H1 (cell line): ENCODE data around the gene RAP1GDS1. TPM values are rescaled to one million over a fixed set of nuclear protein-coding genes. Genes with fewer than 3 reads are reported as not detected.
"Not testable (repeated sequence)": the region's sequence is repeated elsewhere in the genome, so short reads cannot be mapped to it uniquely, and the experiment has no call there.

Source experiments
- CTCF ChIA-PET: fragments of 300-600 bp; sonication (Branson Sonifier 250); formaldehyde crosslinking; loops from one replicate; lab custom pipeline; 2021; ENCODE audit not compliant: partially characterized antibody; lab: Charles Lee
- POLR2A ChIA-PET: fragments of 300-600 bp; sonication (Branson Sonifier 250); formaldehyde crosslinking; loops from one replicate; lab custom pipeline; 2021; ENCODE audit warnings: inconsistent platforms; ENCODE audit not compliant: partially characterized antibody; lab: Charles Lee
- DNase-seq, 2 experiments: peaks; one replicate each; pipeline versions ENCODE4 v3.0.0 to v3.0.0-alpha.2; 2010 to 2022; ENCODE audit warnings: low spot score in 2 of 2, low read depth in 1 of 2, mixed read lengths in 1 of 2
- FAIRE-seq: peaks from 2 replicates; lab custom pipeline; 2011; peaks lifted over from hg19 to GRCh38; lab: Jason Lieb, UNC
- H2AFZ ChIP-seq: 2 replicates; pipeline ENCODE4 v1.8.1; 2012; ENCODE audit warnings: low read length, inconsistent platforms
- H2AK5ac ChIP-seq: 2 replicates; pipeline ENCODE4 v1.6.1; 2013; ENCODE audit warnings: low read depth, low read length
- H2BK120ac ChIP-seq: replicated peaks from 2 replicates; pipeline ENCODE3; 2013; ENCODE audit warnings: low read depth, low read length, inconsistent platforms
- H2BK12ac ChIP-seq: 2 replicates; pipeline ENCODE4 v1.6.1; 2013; ENCODE audit warnings: low read depth, low read length
- H2BK15ac ChIP-seq: 2 replicates; pipeline ENCODE4 v1.6.1; 2013; ENCODE audit warnings: low read length
- H2BK20ac ChIP-seq: 2 replicates; pipeline ENCODE4 v1.6.1; 2013; ENCODE audit warnings: low read length
- H2BK5ac ChIP-seq: 2 replicates; pipeline ENCODE4 v1.6.1; 2013; ENCODE audit warnings: low read depth, low read length
- H3K14ac ChIP-seq: 2 replicates; pipeline ENCODE4 v1.6.1; 2013; ENCODE audit warnings: inconsistent platforms; ENCODE audit not compliant: insufficient read length
- H3K18ac ChIP-seq: 2 replicates; pipeline ENCODE4 v1.6.1; 2013; ENCODE audit warnings: low read length; ENCODE audit errors: extremely low read depth
- H3K23ac ChIP-seq: 2 replicates; pipeline ENCODE4 v1.6.1; 2013; ENCODE audit warnings: inconsistent platforms; ENCODE audit not compliant: insufficient read length
- H3K23me2 ChIP-seq: 2 replicates; pipeline ENCODE4 v1.6.1; 2013; ENCODE audit warnings: low read depth, low read length
- H3K27ac ChIP-seq: 2 replicates; pipeline ENCODE4 v1.6.1; 2011; ENCODE audit warnings: low read depth, low read length, inconsistent platforms
- H3K27me3 ChIP-seq, 4 experiments: replicated peaks in 1 of 4; 1 replicate in 1 of 4; 2 replicates in 3 of 4; pipeline versions ENCODE4 v1.6.1 to v1.8.1; 2011 to 2013; ENCODE audit warnings: low read length in 3 of 4, mild to moderate bottlenecking in 3 of 4, inconsistent platforms in 2 of 4, mixed read lengths in 2 of 4, moderate library complexity in 1 of 4; ENCODE audit not compliant: control insufficient read depth in 3 of 4, insufficient read depth in 3 of 4; ENCODE audit errors: extremely low read depth in 1 of 4
- H3K36me3 ChIP-seq, 4 experiments: 2 replicates each; pipeline versions ENCODE4 v1.6.1 to v1.8.1; 2011 to 2013; ENCODE audit warnings: mild to moderate bottlenecking in 4 of 4, low read length in 3 of 4, moderate library complexity in 2 of 4, control low read depth in 1 of 4, inconsistent platforms in 1 of 4; ENCODE audit not compliant: insufficient read depth in 4 of 4, control insufficient read depth in 2 of 4
- H3K4ac ChIP-seq: replicated peaks from 2 replicates; pipeline ENCODE3; 2013; ENCODE audit warnings: low read length, low read depth, mixed read lengths, inconsistent platforms; ENCODE audit not compliant: insufficient read length
- H3K4me1 ChIP-seq, 4 experiments: replicated peaks in 1 of 4; 1 replicate in 1 of 4; 2 replicates in 3 of 4; pipeline versions ENCODE4 v1.6.1 to v1.8.1; 2011 to 2013; ENCODE audit warnings: low read length in 3 of 4, inconsistent platforms in 2 of 4, mixed read lengths in 1 of 4; ENCODE audit not compliant: insufficient read depth in 4 of 4, control insufficient read depth in 3 of 4
- H3K4me2 ChIP-seq, 2 experiments: 2 replicates each; pipeline versions ENCODE4 v1.6.1 to v1.8.1; 2011 to 2013; ENCODE audit warnings: low read depth in 2 of 2, low read length in 2 of 2, control low read depth in 1 of 2, inconsistent platforms in 1 of 2, mild to moderate bottlenecking in 1 of 2; ENCODE audit not compliant: insufficient read depth in 1 of 2
- H3K4me3 ChIP-seq, 4 experiments: fragments of 200-600, 300-600 bp in 1 of 4; sonication (generic), shearing (Covaris generic), sonication (Bioruptor Twin) in 1 of 4; 2 replicates each; pipeline versions ENCODE4 v1.5.1 to v1.8.1; 2011 to 2016; ENCODE audit warnings: low read length in 4 of 4, low read depth in 3 of 4, control low read depth in 2 of 4, inconsistent platforms in 2 of 4, mild to moderate bottlenecking in 2 of 4, mixed read lengths in 1 of 4, moderate library complexity in 1 of 4; ENCODE audit not compliant: insufficient read depth in 2 of 4; ENCODE audit errors: extremely low read depth in 1 of 4
- H3K56ac ChIP-seq: replicated peaks from 2 replicates; pipeline ENCODE3; 2013; ENCODE audit warnings: low read depth, mild to moderate bottlenecking, mixed read lengths, low read length, inconsistent platforms; ENCODE audit not compliant: insufficient read length
- H3K79me1 ChIP-seq: 2 replicates; pipeline ENCODE4 v1.6.1; 2013; ENCODE audit warnings: low read depth, low read length, control low read depth
- H3K79me2 ChIP-seq, 2 experiments: 2 replicates each; pipeline versions ENCODE4 v1.6.1 to v1.8.1; 2012 to 2013; ENCODE audit warnings: low read length in 2 of 2, mild to moderate bottlenecking in 2 of 2, inconsistent platforms in 1 of 2; ENCODE audit not compliant: insufficient read depth in 2 of 2, control insufficient read depth in 1 of 2
- H3K9ac ChIP-seq, 4 experiments: replicated peaks in 1 of 4; 1 replicate in 1 of 4; 2 replicates in 3 of 4; pipeline versions ENCODE4 v1.6.1 to v1.8.1; 2011 to 2013; ENCODE audit warnings: low read depth in 3 of 4, low read length in 3 of 4, control low read depth in 2 of 4, mild to moderate bottlenecking in 2 of 4, moderate library complexity in 2 of 4, inconsistent platforms in 1 of 4; ENCODE audit errors: extremely low read depth in 1 of 4
- H3K9me3 ChIP-seq, 2 experiments: 2 replicates each; pipeline versions ENCODE4 v1.6.1 to v1.8.1; 2012 to 2013; ENCODE audit warnings: mild to moderate bottlenecking in 2 of 2, moderate library complexity in 2 of 2, control low read depth in 1 of 2, inconsistent platforms in 1 of 2, low read depth in 1 of 2, low read length in 1 of 2, mixed read lengths in 1 of 2; ENCODE audit not compliant: insufficient read depth in 2 of 2
- H4K20me1 ChIP-seq, 2 experiments: replicated peaks in 1 of 2; 2 replicates each; pipeline versions ENCODE3 to v1.8.1; 2011 to 2013; ENCODE audit warnings: inconsistent platforms in 2 of 2, low read length in 2 of 2, mild to moderate bottlenecking in 1 of 2; ENCODE audit not compliant: insufficient read depth in 2 of 2, control insufficient read depth in 1 of 2
- H4K5ac ChIP-seq: 2 replicates; pipeline ENCODE4 v1.6.1; 2013; ENCODE audit warnings: low read length, low read depth, mixed read lengths, inconsistent platforms; ENCODE audit not compliant: insufficient read length
- H4K8ac ChIP-seq: 2 replicates; pipeline ENCODE4 v1.8.0; 2013; ENCODE audit warnings: mild to moderate bottlenecking, moderate library complexity, low read length, inconsistent platforms; ENCODE audit not compliant: insufficient read depth; ENCODE audit errors: extremely low read depth
- H4K91ac ChIP-seq: replicated peaks from 2 replicates; pipeline ENCODE3; 2013; ENCODE audit warnings: low read length, mixed read lengths, inconsistent platforms; ENCODE audit not compliant: insufficient read length
- WGBS, 2 experiments: shearing (Covaris generic) in 1 of 2; methylation state at CpG; one replicate each; pipeline versions ENCODE4 v1.1.6 to v1.1.7; 2013 to 2015; ENCODE audit warnings: low lambda C conversion rate in 2 of 2, mixed read lengths in 2 of 2, inconsistent platforms in 1 of 2, low coverage in 1 of 2, missing lambda C conversion rate in 1 of 2; ENCODE audit not compliant: insufficient replicate concordance in 2 of 2, insufficient coverage in 1 of 2, insufficient read length in 1 of 2; ENCODE audit errors: extremely low coverage in 1 of 2, missing lambda C conversion rate in 1 of 2; 5-methylcytosine and 5-hydroxymethylcytosine counted together
- polyA plus RNA-seq, 7 experiments: library from polyadenylated mRNA; depleted of rRNA in 3 of 7; stranded (reverse) in 5 of 7; unstranded in 2 of 7; fragments of >200 nt in 5 of 7; fragments of 200-250 nt in 2 of 7; gene quantifications; 1 replicate in 5 of 7; 2 replicates in 1 of 7; 4 replicates in 1 of 7; pipeline versions ENCODE4 v1.2.1 to v1.2.3, GENCODE V29; 2011 to 2013; ENCODE audit warnings: missing spikeins in 2 of 7, mixed read lengths in 2 of 7
- total RNA-seq: library from RNA; stranded (reverse); fragmentation: NEBNext Ultra II Directional; extraction: Animal tissue kit (Norgen Biotek cat#: 25700); gene quantifications from 2 replicates; pipeline ENCODE4 v1.2.1, GENCODE V29; 2021

RAP1GDS1 gene
- total and polyA plus RNA-seq, 2 of the 8 experiments (the other 6 are each of a cell fraction or from before 2014, with no cell fraction given) = 12.8 to 31.9 TPM

GRCh38 chr4:98329879-98330640, 68.9 kb downstream of the RAP1GDS1 start:
- 95% methylated on average over 17 of the region's 31 CpGs; no CpG with 5 or more reads in 1 of the 2 experiments for WGBS, 2 experiments
- H2BK120ac ChIP-seq, H2BK15ac ChIP-seq, H3K79me2 ChIP-seq, FAIRE-seq, H2AK5ac ChIP-seq, H4K8ac ChIP-seq, POLR2A ChIA-PET, H3K56ac ChIP-seq, H4K20me1 ChIP-seq, H3K23me2 ChIP-seq, H3K18ac ChIP-seq, H3K36me3 ChIP-seq, H2BK12ac ChIP-seq, H4K91ac ChIP-seq, CTCF ChIA-PET, H2BK5ac ChIP-seq, H3K9ac ChIP-seq, H4K5ac ChIP-seq, H3K4me1 ChIP-seq, H3K27ac ChIP-seq, H3K79me1 ChIP-seq, H3K4me3 ChIP-seq, H3K4me2 ChIP-seq, H3K4ac ChIP-seq, DNase-seq, H2BK20ac ChIP-seq, H3K23ac ChIP-seq, H2AFZ ChIP-seq, H3K14ac ChIP-seq, H3K27me3 ChIP-seq: not testable (repeated sequence)
- peaks cover 23 to 25% of the 10 kb centered on the region in 2 experiments for H3K9me3 ChIP-seq
